Osteoblast (primary cell): ENCODE data around the gene IGSF11. TPM values are rescaled to one million over a fixed set of nuclear protein-coding genes. Genes with fewer than 3 reads are reported as not detected.

ENCODE experiments used
- DNase-seq: peaks from one replicate; pipeline ENCODE4 v3.0.0; 2011; ENCODE audit warnings: low spot score, mixed read lengths; ENCODE audit not compliant: insufficient read length; ENCODE audit errors: missing footprints
- H2AFZ ChIP-seq: 2 replicates; pipeline ENCODE4 v1.6.0; 2011; ENCODE audit warnings: mild to moderate bottlenecking, low read length
- H3K27ac ChIP-seq: 2 replicates; pipeline ENCODE4 v1.5.1; 2011; ENCODE audit warnings: mild to moderate bottlenecking, low read depth, low read length, moderate library complexity
- H3K27me3 ChIP-seq: 2 replicates; pipeline ENCODE4 v1.6.0; 2012; ENCODE audit warnings: mild to moderate bottlenecking, control low read depth, inconsistent platforms, low read length, moderate library complexity; ENCODE audit not compliant: insufficient read depth
- H3K36me3 ChIP-seq: 2 replicates; pipeline ENCODE4 v1.5.1; 2011; ENCODE audit warnings: mild to moderate bottlenecking, low read length, control low read depth, moderate library complexity; ENCODE audit not compliant: insufficient read depth
- H3K4me1 ChIP-seq: 2 replicates; pipeline ENCODE4 v1.5.1; 2011; ENCODE audit warnings: mild to moderate bottlenecking, low read length, control low read depth, moderate library complexity; ENCODE audit not compliant: insufficient read depth
- H3K4me2 ChIP-seq: 2 replicates; pipeline ENCODE4 v1.6.0; 2011; ENCODE audit warnings: mild to moderate bottlenecking, low read length; ENCODE audit not compliant: insufficient read depth
- H3K4me3 ChIP-seq: fragments of 200-600 bp; sonication (generic); 3 replicates; pipeline ENCODE4 v1.5.1; 2012; ENCODE audit warnings: mild to moderate bottlenecking, low read length, inconsistent platforms; ENCODE audit not compliant: insufficient read depth
- H3K79me2 ChIP-seq: 2 replicates; pipeline ENCODE4 v1.6.0; 2012; ENCODE audit warnings: mild to moderate bottlenecking, low read length, control low read depth, inconsistent platforms; ENCODE audit not compliant: insufficient read depth
- H3K9me3 ChIP-seq: 2 replicates; pipeline ENCODE4 v1.5.1; 2011; ENCODE audit warnings: low read depth, low read length, control low read depth
- H4K20me1 ChIP-seq: 2 replicates; pipeline ENCODE4 v1.6.0; 2012; ENCODE audit warnings: mild to moderate bottlenecking, low read length, control low read depth; ENCODE audit not compliant: insufficient read depth
- total RNA-seq: library from RNA; depleted of rRNA; stranded (reverse); fragments of >200 nt; gene quantifications from 2 replicates; pipeline ENCODE4 v1.2.3, GENCODE V29; 2012
- TF ChIP-seq, protein P1 (sequence below): IDR thresholded peaks from 2 replicates; pipeline ENCODE4 v1.5.1; 2011; ENCODE audit warnings: mild to moderate bottlenecking, low read depth, low read length, moderate library complexity; ENCODE audit errors: extremely low read depth

The IGSF11 gene
- total RNA-seq, 1 donor = 0.36 TPM

DNA sequence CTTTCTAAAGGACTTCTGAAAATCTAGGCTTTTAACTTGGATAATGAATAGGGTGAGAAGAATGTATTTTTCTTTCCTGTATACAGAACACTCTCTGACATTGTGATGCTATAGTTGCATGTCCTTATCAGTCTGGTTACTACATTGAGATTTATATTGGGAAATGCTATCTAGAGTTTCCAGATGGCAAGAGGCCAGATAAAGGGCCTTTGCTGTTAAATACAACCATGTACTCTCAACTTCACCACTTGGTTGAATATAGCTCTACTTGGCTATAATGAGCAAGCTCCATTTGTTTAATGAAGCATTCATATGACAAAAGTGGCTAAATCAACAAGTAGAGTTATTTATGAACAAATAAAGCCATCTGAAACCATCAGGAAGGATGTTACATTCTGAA, 91.0 kb downstream of the IGSF11 start:
- H3K4me3 ChIP-seq = no peak overlapping the region
- TF ChIP-seq, protein P1, sequence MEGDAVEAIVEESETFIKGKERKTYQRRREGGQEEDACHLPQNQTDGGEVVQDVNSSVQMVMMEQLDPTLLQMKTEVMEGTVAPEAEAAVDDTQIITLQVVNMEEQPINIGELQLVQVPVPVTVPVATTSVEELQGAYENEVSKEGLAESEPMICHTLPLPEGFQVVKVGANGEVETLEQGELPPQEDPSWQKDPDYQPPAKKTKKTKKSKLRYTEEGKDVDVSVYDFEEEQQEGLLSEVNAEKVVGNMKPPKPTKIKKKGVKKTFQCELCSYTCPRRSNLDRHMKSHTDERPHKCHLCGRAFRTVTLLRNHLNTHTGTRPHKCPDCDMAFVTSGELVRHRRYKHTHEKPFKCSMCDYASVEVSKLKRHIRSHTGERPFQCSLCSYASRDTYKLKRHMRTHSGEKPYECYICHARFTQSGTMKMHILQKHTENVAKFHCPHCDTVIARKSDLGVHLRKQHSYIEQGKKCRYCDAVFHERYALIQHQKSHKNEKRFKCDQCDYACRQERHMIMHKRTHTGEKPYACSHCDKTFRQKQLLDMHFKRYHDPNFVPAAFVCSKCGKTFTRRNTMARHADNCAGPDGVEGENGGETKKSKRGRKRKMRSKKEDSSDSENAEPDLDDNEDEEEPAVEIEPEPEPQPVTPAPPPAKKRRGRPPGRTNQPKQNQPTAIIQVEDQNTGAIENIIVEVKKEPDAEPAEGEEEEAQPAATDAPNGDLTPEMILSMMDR = no peak
- H3K27me3 ChIP-seq = no peaks in the 10 kb centered on the region
- H3K9me3 ChIP-seq = no peaks in the 10 kb centered on the region
- DNase-seq = no peak
- H3K79me2 ChIP-seq = no peaks in the 10 kb centered on the region
- H3K4me1 ChIP-seq = no peaks in the 10 kb centered on the region
- no peak overlapping the region for H2AFZ ChIP-seq
- no peaks in the 10 kb centered on the region for H3K36me3 ChIP-seq
- no peaks in the 10 kb centered on the region for H4K20me1 ChIP-seq
- H3K4me2 ChIP-seq = no peak overlapping the region
- H3K27ac ChIP-seq = no peak overlapping the region

- no peaks in the 10 kb centered on the region for H3K4me1 ChIP-seq
- TF ChIP-seq, protein P1 = no peak
- no peaks in the 10 kb centered on the region for H3K79me2 ChIP-seq
- no peak overlapping the region for H3K4me3 ChIP-seq
- no peak for DNase-seq
- H3K36me3 ChIP-seq = no peaks in the 10 kb centered on the region
- H2AFZ ChIP-seq = no peak overlapping the region
- no peaks in the 10 kb centered on the region for H3K27me3 ChIP-seq
- H3K4me2 ChIP-seq = no peak overlapping the region
- no peaks in the 10 kb centered on the region for H4K20me1 ChIP-seq
- no peak overlapping the region for H3K27ac ChIP-seq
- no peaks in the 10 kb centered on the region for H3K9me3 ChIP-seq
Measured at GRCh38 chr3:118942671-118943070, 92.0 kb downstream of the IGSF11 start.

GRCh38 chr3:118942195-118942594, 92.5 kb downstream of the IGSF11 start:
- Histone ChIP-seq H3K4me2 (no peak overlapping the region), H2AFZ (no peak overlapping the region), H3K36me3 (no peaks in the 10 kb centered on the region), H3K27me3 (no peaks in the 10 kb centered on the region), H3K9me3 (no peaks in the 10 kb centered on the region), H3K27ac (no peak overlapping the region), H3K4me3 (no peak overlapping the region), H4K20me1 (no peaks in the 10 kb centered on the region), H3K79me2 (no peaks in the 10 kb centered on the region), H3K4me1 (no peaks in the 10 kb centered on the region)
- TF ChIP-seq, protein P1 = no peak
- no peak for DNase-seq

GRCh38 chr3:118941236-118941635, 93.4 kb downstream of the IGSF11 start:
- H3K9me3 ChIP-seq = no peaks in the 10 kb centered on the region
- H3K4me3 ChIP-seq = no peak overlapping the region
- H3K27me3 ChIP-seq = no peaks in the 10 kb centered on the region
- H2AFZ ChIP-seq = no peak overlapping the region
- no peaks in the 10 kb centered on the region for H4K20me1 ChIP-seq
- no peaks in the 10 kb centered on the region for H3K79me2 ChIP-seq
- H3K36me3 ChIP-seq = no peaks in the 10 kb centered on the region
- DNase-seq = no peak
- TF ChIP-seq, protein P1 = no peak
- H3K27ac ChIP-seq = no peak overlapping the region
- no peaks in the 10 kb centered on the region for H3K4me1 ChIP-seq
- H3K4me2 ChIP-seq = no peak overlapping the region
